H1 (cell line): ENCODE measurements around the gene MBD3L3.
"Not testable (repeated sequence)": the region's sequence is repeated elsewhere in the genome, so short reads cannot be mapped to it uniquely, and the experiment has no call there.

ENCODE experiments used
- EZH2 ChIP-seq: fragments of 200-600 bp; sonication (generic); IDR thresholded peaks from 2 replicates; pipeline ENCODE4 v1.7.1; 2012; ENCODE audit warnings: low read depth, mild to moderate bottlenecking, moderate library complexity, low read length, inconsistent platforms; ENCODE audit not compliant: severe bottlenecking
- POLR2A ChIP-seq, 2 experiments: IDR thresholded peaks; 1 replicate in 1 of 2; 2 replicates in 1 of 2; pipeline ENCODE4 v1.6.1; 2011; ENCODE audit warnings: low read depth in 2 of 2, low read length in 2 of 2, mild to moderate bottlenecking in 2 of 2; ENCODE audit errors: control extremely low read depth in 1 of 2

GRCh38 chr19:7055679-7056078 is 2.8 kb downstream of the MBD3L3 start:
- not testable (repeated sequence) for TF ChIP-seq EZH2; POLR2A (IDR thresholded peaks at IDR 0.05; ENCODE audit: control extremely low read depth in 1 of 2, low read depth in 2 of 2, low read length in 2 of 2)
